ENCODE data around the gene LRSAM1.

Gene LRSAM1

GRCh38 chr9:127550751-127551150 lies 99.4 kb downstream of the LRSAM1 start:
- no peak for DNase-seq (ENCODE audit: low spot score)

Data from CD4-positive, alpha-beta T cell treated with Interleukin-15 for 4 hours (primary cell).